HTR-8/SVneo (cell line): ENCODE results near the gene EFCAB6.

Source experiments
- DNase-seq: peaks from one replicate; pipeline ENCODE4 v3.0.0; 2011; ENCODE audit warnings: low spot score, mixed read lengths; ENCODE audit not compliant: insufficient read length
- FAIRE-seq: peaks from 2 replicates; lab custom pipeline; 2011; peaks lifted over from hg19 to GRCh38; lab: Jason Lieb, UNC

Gene EFCAB6

GRCh38 chr22:43624144-43624998 is 187.7 kb downstream of the EFCAB6 start:
- no peak for DNase-seq
- no peak for FAIRE-seq

- FAIRE-seq: no peak
Observed at GRCh38 chr22:43622886-43623285, 189.2 kb downstream of the EFCAB6 start.

GRCh38 chr22:43620197-43620596 is 191.9 kb downstream of the EFCAB6 start:
- DNase-seq: no peak
- FAIRE-seq: no peak

More at GRCh38 chr22:43622886-43623285, 189.2 kb downstream of the EFCAB6 start:
- DNase-seq: no peak

- FAIRE-seq (no peak), DNase-seq (no peak)
Observed at GRCh38 chr22:43618517-43618916, 193.6 kb downstream of the EFCAB6 start.

GRCh38 chr22:43616645-43617044 is 195.5 kb downstream of the EFCAB6 start:
- no peak for DNase-seq
- FAIRE-seq: no peak

GRCh38 chr22:43600265-43600664 is 211.8 kb downstream of the EFCAB6 start:
- FAIRE-seq: no peak
- no peak for DNase-seq

- DNase-seq: no peak
Observed at GRCh38 chr22:43592476-43592875, 219.6 kb downstream of the EFCAB6 start.

GRCh38 chr22:43591380-43591779 is 220.7 kb downstream of the EFCAB6 start:
- FAIRE-seq (no peak), DNase-seq (no peak)

More at GRCh38 chr22:43592476-43592875, 219.6 kb downstream of the EFCAB6 start:
- no peak for FAIRE-seq

- FAIRE-seq (no peak), DNase-seq (no peak)
Observed at GRCh38 chr22:43587574-43587973, 224.5 kb downstream of the EFCAB6 start.

- no peak for DNase-seq
Observed at GRCh38 chr22:43583501-43583900, 228.6 kb downstream of the EFCAB6 start.

GRCh38 chr22:43582394-43582793 is 229.7 kb downstream of the EFCAB6 start:
- no peak for DNase-seq
- FAIRE-seq: no peak

More at GRCh38 chr22:43583501-43583900, 228.6 kb downstream of the EFCAB6 start:
- FAIRE-seq: no peak

- DNase-seq (no peak), FAIRE-seq (no peak)
Observed at GRCh38 chr22:43580271-43580750, 231.8 kb downstream of the EFCAB6 start.

- DNase-seq (no peak), FAIRE-seq (no peak)
Observed at GRCh38 chr22:43574738-43575137, 237.4 kb downstream of the EFCAB6 start.

- FAIRE-seq (no peak), DNase-seq (no peak)
Observed at GRCh38 chr22:43572710-43573109, 239.4 kb downstream of the EFCAB6 start.

GRCh38 chr22:43571181-43571580 is 240.9 kb downstream of the EFCAB6 start:
- FAIRE-seq (no peak), DNase-seq (no peak)

GRCh38 chr22:43570531-43571165 is 241.5 kb downstream of the EFCAB6 start:
- no peak for DNase-seq
- FAIRE-seq: no peak

GRCh38 chr22:43569111-43569510 is 243.0 kb downstream of the EFCAB6 start:
- FAIRE-seq: no peak
- no peak for DNase-seq

GRCh38 chr22:43567691-43568324 is 244.3 kb downstream of the EFCAB6 start:
- no peak for FAIRE-seq

GRCh38 chr22:43566561-43567332 is 245.4 kb downstream of the EFCAB6 start:
- FAIRE-seq (no peak), DNase-seq (no peak)

More at GRCh38 chr22:43567691-43568324, 244.3 kb downstream of the EFCAB6 start:
- no peak for DNase-seq

- DNase-seq (no peak), FAIRE-seq (no peak)
Observed at GRCh38 chr22:43566021-43566420, 246.1 kb downstream of the EFCAB6 start.
